ENCODE measurements around the gene ARHGEF26. TPM values are rescaled to one million over a fixed set of nuclear protein-coding genes. Genes with fewer than 3 reads are reported as not detected.

The ARHGEF26 gene
- total RNA-seq, 1 donor, result 4.3 TPM

DNA sequence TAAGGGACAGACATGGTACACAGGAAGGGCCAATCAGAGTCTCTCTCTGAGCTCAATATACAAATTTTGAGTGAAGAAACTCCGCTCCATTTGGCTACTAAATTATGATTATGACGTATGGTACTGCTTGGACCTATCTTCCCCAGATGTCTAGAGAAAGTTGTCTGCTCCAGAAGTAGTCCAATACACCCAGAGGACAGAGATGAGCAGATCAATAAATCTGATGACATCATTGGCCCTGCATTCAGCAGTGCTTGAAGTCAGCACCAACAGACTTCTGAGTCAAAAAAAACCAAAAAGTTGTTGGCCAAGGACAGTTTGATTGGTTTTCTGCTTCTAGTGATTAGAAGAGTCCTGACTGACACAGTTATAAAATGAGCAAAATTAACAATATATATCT lies 19.9 kb upstream of the ARHGEF26 start:
- TF ChIP-seq, protein P1, sequence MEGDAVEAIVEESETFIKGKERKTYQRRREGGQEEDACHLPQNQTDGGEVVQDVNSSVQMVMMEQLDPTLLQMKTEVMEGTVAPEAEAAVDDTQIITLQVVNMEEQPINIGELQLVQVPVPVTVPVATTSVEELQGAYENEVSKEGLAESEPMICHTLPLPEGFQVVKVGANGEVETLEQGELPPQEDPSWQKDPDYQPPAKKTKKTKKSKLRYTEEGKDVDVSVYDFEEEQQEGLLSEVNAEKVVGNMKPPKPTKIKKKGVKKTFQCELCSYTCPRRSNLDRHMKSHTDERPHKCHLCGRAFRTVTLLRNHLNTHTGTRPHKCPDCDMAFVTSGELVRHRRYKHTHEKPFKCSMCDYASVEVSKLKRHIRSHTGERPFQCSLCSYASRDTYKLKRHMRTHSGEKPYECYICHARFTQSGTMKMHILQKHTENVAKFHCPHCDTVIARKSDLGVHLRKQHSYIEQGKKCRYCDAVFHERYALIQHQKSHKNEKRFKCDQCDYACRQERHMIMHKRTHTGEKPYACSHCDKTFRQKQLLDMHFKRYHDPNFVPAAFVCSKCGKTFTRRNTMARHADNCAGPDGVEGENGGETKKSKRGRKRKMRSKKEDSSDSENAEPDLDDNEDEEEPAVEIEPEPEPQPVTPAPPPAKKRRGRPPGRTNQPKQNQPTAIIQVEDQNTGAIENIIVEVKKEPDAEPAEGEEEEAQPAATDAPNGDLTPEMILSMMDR (IDR thresholded peaks at IDR 0.05; ENCODE audit: insufficient read depth, low read length), result no peak

DNA sequence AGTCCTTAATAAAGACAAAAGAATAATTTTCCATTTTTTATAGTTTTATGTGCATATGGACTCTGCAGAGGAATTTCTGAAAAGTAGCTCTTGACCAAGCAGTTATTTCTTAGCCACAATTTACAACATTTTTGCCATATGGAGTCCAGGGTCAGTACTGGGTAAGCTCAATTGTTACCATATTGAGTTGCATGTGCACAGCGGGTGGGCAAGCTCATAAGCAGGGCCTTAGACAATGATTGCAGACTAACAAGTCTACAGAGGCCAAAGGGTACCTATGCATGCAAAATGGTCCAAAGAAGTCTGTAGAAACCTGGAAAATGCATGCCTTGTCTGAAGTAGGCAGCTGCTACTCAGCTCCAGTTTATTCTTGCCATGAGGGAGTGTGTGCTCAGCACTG lies 19.0 kb upstream of the ARHGEF26 start:
- TF ChIP-seq, protein P1 (IDR thresholded peaks at IDR 0.05; ENCODE audit: insufficient read depth, low read length), result no peak
- no peak overlapping the region for H3K4me3 ChIP-seq (ENCODE audit: low read depth, low read length)
- no peak for DNase-seq (ENCODE audit: low read depth)

More for the DNA sequence above, 19.9 kb upstream of the ARHGEF26 start:
- H3K4me3 ChIP-seq (ENCODE audit: low read depth, low read length), result no peak overlapping the region
- no peak for DNase-seq (ENCODE audit: low read depth)

DNA sequence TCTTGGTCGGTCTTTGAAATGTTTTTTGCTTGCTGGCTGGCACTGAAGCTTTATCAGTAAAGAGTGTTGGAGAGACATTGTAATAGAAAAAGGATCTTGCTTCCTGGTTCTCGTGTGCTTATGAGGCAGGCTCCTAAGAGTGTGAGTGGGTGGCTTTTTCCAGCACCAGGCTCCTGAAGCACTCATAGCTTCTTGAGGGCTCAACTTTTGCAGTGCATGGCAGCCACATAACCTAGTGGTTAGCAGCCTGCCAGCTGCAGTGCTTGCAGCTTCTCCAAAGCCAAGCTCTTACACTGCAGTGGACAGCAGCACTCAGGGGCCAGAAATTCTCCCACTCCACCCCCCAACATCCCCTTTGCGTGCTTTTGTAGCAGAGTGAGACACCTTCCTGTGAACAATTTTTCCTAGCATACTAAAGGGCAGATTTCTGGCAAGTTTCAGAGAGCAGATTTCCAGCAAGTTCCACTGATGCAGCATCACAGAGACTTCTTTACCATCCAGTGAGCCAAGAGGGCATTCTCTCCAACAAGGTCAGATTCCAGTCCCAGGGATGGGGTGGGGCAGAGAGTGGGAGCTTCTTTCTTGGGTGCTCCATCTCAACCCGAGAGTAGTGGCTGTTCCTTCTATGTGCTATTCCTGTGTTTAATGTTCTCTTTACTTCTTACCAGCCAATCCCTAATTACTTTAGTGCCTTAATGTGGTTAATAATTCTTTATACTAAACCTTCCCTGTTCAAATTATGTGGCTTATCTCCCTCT lies 15.8 kb upstream of the ARHGEF26 start:
- H3K4me3 ChIP-seq (ENCODE audit: low read depth, low read length), result no peak overlapping the region
- DNase-seq (ENCODE audit: low read depth), result peak; percentile 23
- TF ChIP-seq, protein P1 (IDR thresholded peaks at IDR 0.05; ENCODE audit: insufficient read depth, low read length), result no peak

DNA sequence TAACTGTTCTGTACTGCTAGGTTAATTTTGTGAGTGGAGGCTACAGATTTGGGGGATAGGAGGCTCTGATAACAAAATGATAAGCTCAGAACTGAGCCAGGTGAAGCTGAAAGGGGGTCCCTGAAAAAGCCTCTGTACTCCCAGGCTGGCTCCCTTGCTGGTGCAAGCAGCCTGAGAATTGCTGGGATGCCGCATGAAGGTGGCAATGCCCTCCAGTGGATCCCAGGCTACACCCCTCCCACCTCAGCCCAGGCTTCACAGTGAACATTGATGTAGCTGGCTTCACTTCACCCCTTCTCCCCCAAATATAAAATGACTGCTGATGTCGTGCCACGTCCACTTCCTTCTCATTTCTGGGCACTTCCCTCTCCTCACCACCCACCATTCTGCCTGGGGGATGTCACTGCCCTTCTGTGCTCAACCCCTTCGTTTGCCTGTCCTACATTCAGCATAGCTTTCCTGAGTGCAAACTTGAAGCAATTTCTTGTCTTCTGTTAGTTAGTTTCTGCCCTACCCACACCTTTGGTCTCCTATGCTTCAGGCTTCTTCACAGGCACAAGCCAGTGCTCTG lies 9.7 kb upstream of the ARHGEF26 start:
- no peak overlapping the region for H3K4me3 ChIP-seq (ENCODE audit: low read depth, low read length)
- TF ChIP-seq, protein P1 (IDR thresholded peaks at IDR 0.05; ENCODE audit: insufficient read depth, low read length), result no peak
- DNase-seq (ENCODE audit: low read depth), result no peak

DNA sequence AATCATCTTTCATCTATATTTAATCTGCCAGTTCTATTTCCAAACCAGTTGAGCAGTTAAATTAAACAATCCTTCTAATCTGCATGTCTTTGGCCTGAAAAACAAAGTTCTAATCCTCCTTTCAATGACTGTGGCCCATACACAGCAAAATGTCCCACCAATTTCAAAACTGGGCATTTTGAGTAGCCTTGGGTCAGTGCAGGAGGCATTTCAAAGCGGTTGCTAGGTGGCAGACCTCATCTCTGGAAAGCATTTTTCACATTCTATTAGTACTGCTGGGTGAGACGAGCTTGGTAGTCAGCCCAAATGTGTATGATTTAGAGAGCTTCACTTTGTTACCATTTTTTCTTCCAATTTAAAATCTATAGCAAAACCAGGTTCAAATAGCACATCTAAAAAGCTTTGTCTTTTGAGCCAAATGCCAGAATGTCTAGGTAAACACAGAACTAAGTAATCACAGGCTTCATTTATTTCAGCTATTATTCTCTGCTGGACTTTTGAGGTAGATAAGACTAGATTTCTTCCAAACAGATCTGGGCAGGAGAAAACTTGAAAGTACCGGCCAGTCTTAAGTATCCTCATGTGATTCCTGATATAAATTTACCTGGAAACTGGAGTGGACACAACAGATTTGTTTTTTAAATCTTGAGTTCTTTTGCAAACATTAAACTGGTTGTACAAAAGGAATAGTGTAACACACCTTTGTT lies 8.9 kb upstream of the ARHGEF26 start:
- DNase-seq (ENCODE audit: low read depth), result no peak
- no peak overlapping the region for H3K4me3 ChIP-seq (ENCODE audit: low read depth, low read length)
- TF ChIP-seq, protein P1 (IDR thresholded peaks at IDR 0.05; ENCODE audit: insufficient read depth, low read length), result no peak

DNA sequence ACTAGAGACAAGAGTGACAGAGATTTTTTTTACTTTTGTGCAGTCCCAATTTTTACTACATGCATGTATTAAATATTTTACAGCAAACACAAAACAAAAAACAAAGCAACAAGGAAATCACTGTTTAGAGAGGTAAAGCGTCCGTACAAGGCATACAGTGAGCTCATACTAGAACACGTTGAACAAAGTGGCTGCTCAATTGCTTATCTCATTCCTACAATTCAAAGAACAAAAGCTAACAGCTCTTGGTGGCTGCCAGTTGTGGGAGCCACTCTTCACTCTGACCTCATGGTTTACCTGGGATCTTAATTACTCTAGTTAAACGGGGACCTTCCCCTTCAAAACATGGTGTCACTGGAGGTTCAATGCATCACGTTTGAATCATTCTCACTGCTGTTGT lies 7.6 kb upstream of the ARHGEF26 start:
- TF ChIP-seq, protein P1 (IDR thresholded peaks at IDR 0.05; ENCODE audit: insufficient read depth, low read length), result no peak
- H3K4me3 ChIP-seq (ENCODE audit: low read depth, low read length), result no peak overlapping the region
- DNase-seq (ENCODE audit: low read depth), result no peak
